HL-60 (cell line): ENCODE data around the gene ZRANB3.

Source experiments
- GABPA ChIP-seq: IDR thresholded peaks from 2 replicates; pipeline ENCODE4 v1.6.1; 2012; ENCODE audit warnings: low read depth
- POLR2AphosphoS5 ChIP-seq: IDR thresholded peaks from 2 replicates; pipeline ENCODE4 v1.6.1; 2012; ENCODE audit warnings: low read depth
- TF ChIP-seq, protein P1 (sequence below): IDR thresholded peaks from one replicate; pipeline ENCODE4 v1.5.1; 2011; ENCODE audit warnings: low read length, control low read depth, inconsistent platforms; ENCODE audit not compliant: insufficient read depth

DNA sequence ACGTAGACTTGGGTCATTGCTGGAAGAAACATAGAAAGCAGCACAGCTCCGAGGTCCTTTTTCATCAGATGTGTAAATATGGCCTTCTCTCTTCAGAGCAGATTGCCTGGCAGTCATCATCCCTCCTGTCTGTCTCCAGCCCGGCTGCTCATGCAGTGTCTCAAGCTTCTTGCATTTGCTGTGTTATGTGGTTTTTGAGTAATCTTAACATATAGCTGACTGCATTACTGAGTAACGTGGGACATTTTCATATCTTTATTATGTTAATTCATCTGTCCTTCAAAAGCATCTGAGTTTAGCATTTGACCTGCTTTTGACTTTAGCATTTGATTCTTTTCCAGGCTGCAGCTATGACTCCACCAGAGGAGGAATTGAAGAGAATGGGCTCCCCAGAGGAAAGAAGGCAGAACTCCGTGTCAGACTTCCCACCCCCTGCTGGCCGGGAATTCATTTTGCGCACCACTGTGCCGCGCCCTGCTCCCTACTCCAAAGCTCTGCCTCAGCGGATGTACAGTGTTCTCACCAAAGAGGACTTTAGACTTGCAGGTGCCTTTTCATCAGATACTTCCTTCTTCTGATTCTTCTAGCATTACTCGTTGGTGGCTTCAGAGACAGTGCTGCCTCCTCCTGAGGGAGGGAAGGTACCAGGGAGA is 362.7 kb downstream of the ZRANB3 start:
- TF ChIP-seq, protein P1, sequence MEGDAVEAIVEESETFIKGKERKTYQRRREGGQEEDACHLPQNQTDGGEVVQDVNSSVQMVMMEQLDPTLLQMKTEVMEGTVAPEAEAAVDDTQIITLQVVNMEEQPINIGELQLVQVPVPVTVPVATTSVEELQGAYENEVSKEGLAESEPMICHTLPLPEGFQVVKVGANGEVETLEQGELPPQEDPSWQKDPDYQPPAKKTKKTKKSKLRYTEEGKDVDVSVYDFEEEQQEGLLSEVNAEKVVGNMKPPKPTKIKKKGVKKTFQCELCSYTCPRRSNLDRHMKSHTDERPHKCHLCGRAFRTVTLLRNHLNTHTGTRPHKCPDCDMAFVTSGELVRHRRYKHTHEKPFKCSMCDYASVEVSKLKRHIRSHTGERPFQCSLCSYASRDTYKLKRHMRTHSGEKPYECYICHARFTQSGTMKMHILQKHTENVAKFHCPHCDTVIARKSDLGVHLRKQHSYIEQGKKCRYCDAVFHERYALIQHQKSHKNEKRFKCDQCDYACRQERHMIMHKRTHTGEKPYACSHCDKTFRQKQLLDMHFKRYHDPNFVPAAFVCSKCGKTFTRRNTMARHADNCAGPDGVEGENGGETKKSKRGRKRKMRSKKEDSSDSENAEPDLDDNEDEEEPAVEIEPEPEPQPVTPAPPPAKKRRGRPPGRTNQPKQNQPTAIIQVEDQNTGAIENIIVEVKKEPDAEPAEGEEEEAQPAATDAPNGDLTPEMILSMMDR, result no peak
- TF ChIP-seq POLR2AphosphoS5 (no peak), GABPA (no peak)
